MM.1S (cell line): ENCODE measurements around the gene SPACA5.

Source experiments
- DNase-seq: peaks from one replicate; pipeline ENCODE4 v3.0.0-alpha.2; 2015
- H2AFZ ChIP-seq: fragments of 300-600 bp; sonication (generic); 2 replicates; pipeline ENCODE4 v1.6.0; 2016; ENCODE audit warnings: antibody characterized with exemption, low read length
- H3F3A ChIP-seq: fragments of 300-600 bp; sonication (generic); 2 replicates; pipeline ENCODE4 v1.6.1; 2016; ENCODE audit warnings: mild to moderate bottlenecking, antibody characterized with exemption, low read length, moderate library complexity, mixed read lengths; ENCODE audit not compliant: insufficient read depth
- H3K27ac ChIP-seq: fragments of 300-600 bp; sonication (generic); 2 replicates; pipeline ENCODE4 v1.5.1; 2016; ENCODE audit warnings: mild to moderate bottlenecking, low read length
- H3K27me3 ChIP-seq: fragments of 300-600 bp; sonication (generic); replicated peaks from 2 replicates; pipeline ENCODE4 v1.6.0; 2016; ENCODE audit warnings: low read length; ENCODE audit not compliant: insufficient read depth
- H3K36me3 ChIP-seq: fragments of 300-600 bp; sonication (generic); replicated peaks from 2 replicates; pipeline ENCODE4 v1.6.1; 2016; ENCODE audit warnings: mild to moderate bottlenecking, low read length, mixed read lengths; ENCODE audit not compliant: insufficient read depth
- H3K4me1 ChIP-seq: fragments of 300-600 bp; sonication (generic); 2 replicates; pipeline ENCODE4 v1.6.1; 2016; ENCODE audit warnings: low read length, mixed read lengths
- H3K4me2 ChIP-seq: fragments of 300-600 bp; sonication (generic); 2 replicates; pipeline ENCODE4 v1.6.0; 2016; ENCODE audit warnings: low read depth, low read length
- H3K4me3 ChIP-seq: fragments of 300-600 bp; sonication (generic); 2 replicates; pipeline ENCODE4 v1.5.1; 2016; ENCODE audit warnings: low read length, mixed read lengths
- H3K79me2 ChIP-seq: fragments of 300-600 bp; sonication (generic); 2 replicates; pipeline ENCODE4 v1.6.1; 2016; ENCODE audit warnings: mixed run types, low read length, mixed read lengths
- H3K9ac ChIP-seq: fragments of 300-600 bp; sonication (generic); 2 replicates; pipeline ENCODE4 v1.6.1; 2016; ENCODE audit warnings: low read length, mixed read lengths
- H3K9me2 ChIP-seq: fragments of 300-600 bp; sonication (generic); replicated peaks from 2 replicates; pipeline ENCODE4 v1.6.1; 2016; ENCODE audit warnings: mild to moderate bottlenecking, low read length, mixed read lengths; ENCODE audit not compliant: insufficient read depth
- H3K9me3 ChIP-seq: fragments of 300-600 bp; sonication (generic); replicated peaks from 2 replicates; pipeline ENCODE4 v1.6.1; 2016; ENCODE audit warnings: mild to moderate bottlenecking, low read length, mixed read lengths; ENCODE audit not compliant: insufficient read depth
- H4K20me1 ChIP-seq: fragments of 300-600 bp; sonication (generic); 2 replicates; pipeline ENCODE4 v1.6.1; 2016; ENCODE audit warnings: mild to moderate bottlenecking, low read length, moderate library complexity, mixed read lengths; ENCODE audit not compliant: insufficient read depth
- CTCF ChIP-seq: fragments of 300-600 bp; sonication (generic); IDR thresholded peaks from 2 replicates; pipeline ENCODE4 v1.5.1; 2016; ENCODE audit warnings: antibody characterized with exemption, low read length, mixed read lengths
- EZH2 ChIP-seq: fragments of 300-600 bp; sonication (generic); optimal IDR thresholded peaks from 2 replicates; pipeline ENCODE3; 2017; ENCODE audit warnings: low read depth, mild to moderate bottlenecking, antibody characterized with exemption, low read length, mixed read lengths
- EZH2phosphoT487 ChIP-seq: fragments of 300-600 bp; sonication (generic); IDR thresholded peaks from 2 replicates; pipeline ENCODE4 v1.6.1; 2018; ENCODE audit warnings: antibody characterized with exemption, low read length

The SPACA5 gene

GRCh38 chrX:48046846-48047245, 40.1 kb downstream of the SPACA5 start:
- Histone ChIP-seq H3K9ac (no peak overlapping the region), H3K27ac (no peak overlapping the region), H3K9me3 (no peaks in the 10 kb centered on the region), H3K4me3 (no peak overlapping the region), H2AFZ (no peak overlapping the region), H3K79me2 (no peaks in the 10 kb centered on the region), H3K36me3 (no peaks in the 10 kb centered on the region), H3K9me2 (no peaks in the 10 kb centered on the region), H3F3A (no peaks in the 10 kb centered on the region), H4K20me1 (no peaks in the 10 kb centered on the region), H3K4me1 (no peaks in the 10 kb centered on the region), H3K27me3 (no peaks in the 10 kb centered on the region), H3K4me2 (no peak overlapping the region)
- DNase-seq, result no peak
- TF ChIP-seq CTCF (no peak), EZH2phosphoT487 (no peak), EZH2 (no peak)

- DNase-seq, result no peak
- Histone ChIP-seq H3K36me3 (no peaks in the 10 kb centered on the region), H3K27ac (no peak overlapping the region), H3F3A (no peaks in the 10 kb centered on the region), H4K20me1 (no peaks in the 10 kb centered on the region), H3K4me3 (no peak overlapping the region), H2AFZ (no peak overlapping the region), H3K79me2 (no peaks in the 10 kb centered on the region), H3K9me3 (no peaks in the 10 kb centered on the region), H3K9me2 (no peaks in the 10 kb centered on the region), H3K9ac (no peak overlapping the region), H3K4me1 (no peaks in the 10 kb centered on the region), H3K4me2 (no peak overlapping the region), H3K27me3 (no peaks in the 10 kb centered on the region)
- TF ChIP-seq EZH2phosphoT487 (no peak), EZH2 (no peak), CTCF (no peak)
These were observed 52.0 kb downstream of the SPACA5 start for GRCh38 chrX:48058621-48059295.

GRCh38 chrX:48059296-48059639, 52.5 kb downstream of the SPACA5 start:
- Histone ChIP-seq H2AFZ (no peak overlapping the region), H3K4me1 (no peaks in the 10 kb centered on the region), H3K36me3 (no peaks in the 10 kb centered on the region), H3K9me3 (no peaks in the 10 kb centered on the region), H3K27ac (no peak overlapping the region), H3K9me2 (no peaks in the 10 kb centered on the region), H3K4me2 (no peak overlapping the region), H3F3A (no peaks in the 10 kb centered on the region), H3K9ac (no peak overlapping the region), H3K27me3 (no peaks in the 10 kb centered on the region), H3K79me2 (no peaks in the 10 kb centered on the region), H3K4me3 (no peak overlapping the region), H4K20me1 (no peaks in the 10 kb centered on the region)
- no peak for DNase-seq
- TF ChIP-seq EZH2phosphoT487 (no peak), EZH2 (no peak), CTCF (no peak)
